NCI-H446 treated with DMSO at 0.1 percent for 48 hours (cell line): ENCODE measurements around the gene ZBED4.

Experiments
- DNase-seq: peaks from one replicate; lab custom pipeline; 2025; lab: John Stamatoyannopoulos, UW

The ZBED4 gene

GRCh38 chr22:49900441-49901230 lies 47.0 kb downstream of the ZBED4 start:
- DNase-seq: no peak

- DNase-seq: no peak
These were observed 47.8 kb downstream of the ZBED4 start for GRCh38 chr22:49901457-49901856.

- no peak for DNase-seq
These were observed 49.8 kb downstream of the ZBED4 start for GRCh38 chr22:49903322-49904039.

- DNase-seq: no peak
These were observed 50.4 kb downstream of the ZBED4 start for GRCh38 chr22:49904040-49904369.

- no peak for DNase-seq
These were observed 51.8 kb downstream of the ZBED4 start for GRCh38 chr22:49905465-49905864.

GRCh38 chr22:49906071-49906798 lies 52.6 kb downstream of the ZBED4 start:
- DNase-seq: no peak

- DNase-seq: no peak
These were observed 53.2 kb downstream of the ZBED4 start for GRCh38 chr22:49906799-49907290.

- DNase-seq: no peak
These were observed 54.2 kb downstream of the ZBED4 start for GRCh38 chr22:49907807-49908206.

- no peak for DNase-seq
These were observed 56.0 kb downstream of the ZBED4 start for GRCh38 chr22:49909476-49910205.

GRCh38 chr22:49910229-49911155 lies 56.8 kb downstream of the ZBED4 start:
- DNase-seq: no peak

GRCh38 chr22:49911881-49912625 lies 58.4 kb downstream of the ZBED4 start:
- DNase-seq: no peak

GRCh38 chr22:49913026-49913425 lies 59.4 kb downstream of the ZBED4 start:
- no peak for DNase-seq

- DNase-seq: no peak
These were observed 59.8 kb downstream of the ZBED4 start for GRCh38 chr22:49913446-49913845.

GRCh38 chr22:49914256-49914655 lies 60.6 kb downstream of the ZBED4 start:
- DNase-seq: no peak

GRCh38 chr22:49915610-49916009 lies 62.0 kb downstream of the ZBED4 start:
- DNase-seq: no peak

- DNase-seq: no peak
These were observed 63.2 kb downstream of the ZBED4 start for GRCh38 chr22:49916831-49917230.

- DNase-seq: peak; percentile 90
These were observed 64.6 kb downstream of the ZBED4 start, which contains the start of the genes ALG12 and CRELD2 for GRCh38 chr22:49917974-49918910. TSS of gene ALG12 (minus strand) at chr22:49918438. CDS start at chr22:49913765, 4,673 bp downstream. TSS of gene CRELD2 (plus strand) at chr22:49918634. CDS start at chr22:49918770, 136 bp downstream.

- no peak for DNase-seq
These were observed 65.6 kb downstream of the ZBED4 start for GRCh38 chr22:49918911-49919881.
